GM18867 (cell line): ENCODE data around the gene RBM20.
"Not testable (repeated sequence)": the region's sequence is repeated elsewhere in the genome, so short reads cannot be mapped to it uniquely, and the experiment has no call there.

Source experiments
- ATAC-seq: cut with Tn5 transposase; IDR thresholded peaks from one replicate; pipeline ENCODE4 v1.9.1; 2021; ENCODE audit warnings: mild to moderate bottlenecking, moderate library complexity; ENCODE audit not compliant: unreplicated experiment

RBM20 gene

DNA sequence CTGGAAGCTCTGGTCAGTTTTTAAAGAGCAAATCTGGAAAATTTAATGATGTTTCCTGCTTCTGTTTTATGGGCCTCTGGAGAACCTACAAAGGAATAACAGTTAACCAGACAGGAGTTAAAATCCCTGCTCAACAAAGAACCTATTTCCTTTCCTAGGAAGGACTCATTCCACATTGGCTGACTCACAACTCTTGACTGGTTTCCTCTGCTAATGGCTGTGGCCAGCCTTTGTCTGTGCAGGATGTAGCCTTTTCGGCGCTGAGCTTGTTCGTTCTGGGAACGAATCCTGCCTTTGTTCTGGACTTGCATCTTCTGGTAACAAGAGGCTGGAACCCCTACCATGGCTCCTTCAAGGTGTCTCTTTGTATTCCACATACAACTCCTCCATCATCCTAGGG is 114.8 kb downstream of the RBM20 start:
- ATAC-seq = no peak

- ATAC-seq = no peak
Measured at GRCh38 chr10:110759523-110759922, 115.4 kb downstream of the RBM20 start.

GRCh38 chr10:110762109-110762848 is 118.1 kb downstream of the RBM20 start:
- ATAC-seq = no peak

DNA sequence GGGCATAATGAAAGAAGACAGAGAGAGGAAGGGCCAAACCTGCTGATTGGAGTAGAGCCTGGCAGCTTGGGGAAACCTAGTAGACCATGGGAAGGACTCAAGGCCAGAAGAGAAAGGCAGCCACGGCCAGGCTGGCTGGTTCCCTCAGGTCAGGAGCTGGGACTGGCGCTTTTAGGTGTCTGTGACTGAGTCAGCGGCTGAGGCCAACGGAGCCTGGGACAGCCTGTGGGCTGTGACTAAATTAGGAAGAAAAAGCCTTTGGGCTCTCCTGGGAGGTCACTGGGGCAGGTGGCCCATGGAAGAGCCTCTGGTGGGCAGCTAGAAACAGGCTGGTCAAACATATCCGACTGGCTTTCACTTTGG is 118.7 kb downstream of the RBM20 start:
- ATAC-seq = no peak

DNA sequence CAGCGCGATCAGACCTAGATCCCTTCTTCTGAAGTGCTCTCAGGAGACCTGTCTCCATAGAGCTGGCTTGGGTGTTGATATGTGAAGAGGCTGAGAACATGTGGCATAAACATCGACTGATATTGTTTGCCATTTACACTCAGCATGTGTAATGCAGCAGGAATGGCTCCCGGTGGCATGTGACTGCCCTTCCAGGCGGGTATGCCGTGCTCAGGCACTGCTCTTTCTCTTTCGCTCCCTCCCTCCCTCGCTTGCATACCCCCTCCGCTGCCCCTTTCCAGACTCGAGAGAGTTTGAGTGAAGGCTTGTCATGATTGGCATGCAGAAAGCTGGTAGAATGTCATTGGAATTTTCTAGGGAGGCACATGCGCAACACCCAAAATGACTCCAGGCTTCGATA is 120.2 kb downstream of the RBM20 start:
- no peak for ATAC-seq

DNA sequence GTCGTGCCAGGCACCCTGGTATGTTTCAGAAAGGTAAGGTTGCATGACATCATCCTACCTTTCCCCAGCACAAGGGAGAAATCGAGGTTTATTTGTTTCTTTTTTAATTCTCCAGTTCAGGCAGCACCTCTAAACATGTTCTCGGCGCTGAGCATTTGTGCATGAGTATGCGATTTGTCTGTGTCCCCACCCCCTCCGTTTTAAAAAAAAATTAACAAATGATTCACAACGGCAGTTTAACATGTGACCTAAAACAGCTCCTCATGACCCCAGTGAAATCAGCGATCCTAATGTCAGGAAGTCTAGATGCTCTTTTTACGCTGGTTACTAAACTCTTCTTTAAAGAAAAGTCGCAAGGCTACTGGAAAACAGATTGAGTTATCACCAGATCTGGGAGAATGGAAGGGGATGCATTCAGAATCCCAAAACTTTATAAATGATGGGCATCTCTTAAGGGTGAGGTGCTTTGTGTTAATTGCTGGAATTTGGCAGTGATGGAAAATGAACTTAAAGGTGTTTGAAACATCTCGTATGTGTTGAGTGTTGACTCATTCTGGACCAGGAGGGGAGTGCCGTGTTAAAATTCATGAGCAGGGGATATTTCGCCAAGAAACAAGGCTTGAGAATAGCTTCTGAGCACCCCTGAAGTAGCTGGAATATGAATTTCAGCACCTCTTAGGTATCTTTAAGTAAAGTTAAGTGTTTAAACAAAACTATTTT is 120.8 kb downstream of the RBM20 start:
- no peak for ATAC-seq

DNA sequence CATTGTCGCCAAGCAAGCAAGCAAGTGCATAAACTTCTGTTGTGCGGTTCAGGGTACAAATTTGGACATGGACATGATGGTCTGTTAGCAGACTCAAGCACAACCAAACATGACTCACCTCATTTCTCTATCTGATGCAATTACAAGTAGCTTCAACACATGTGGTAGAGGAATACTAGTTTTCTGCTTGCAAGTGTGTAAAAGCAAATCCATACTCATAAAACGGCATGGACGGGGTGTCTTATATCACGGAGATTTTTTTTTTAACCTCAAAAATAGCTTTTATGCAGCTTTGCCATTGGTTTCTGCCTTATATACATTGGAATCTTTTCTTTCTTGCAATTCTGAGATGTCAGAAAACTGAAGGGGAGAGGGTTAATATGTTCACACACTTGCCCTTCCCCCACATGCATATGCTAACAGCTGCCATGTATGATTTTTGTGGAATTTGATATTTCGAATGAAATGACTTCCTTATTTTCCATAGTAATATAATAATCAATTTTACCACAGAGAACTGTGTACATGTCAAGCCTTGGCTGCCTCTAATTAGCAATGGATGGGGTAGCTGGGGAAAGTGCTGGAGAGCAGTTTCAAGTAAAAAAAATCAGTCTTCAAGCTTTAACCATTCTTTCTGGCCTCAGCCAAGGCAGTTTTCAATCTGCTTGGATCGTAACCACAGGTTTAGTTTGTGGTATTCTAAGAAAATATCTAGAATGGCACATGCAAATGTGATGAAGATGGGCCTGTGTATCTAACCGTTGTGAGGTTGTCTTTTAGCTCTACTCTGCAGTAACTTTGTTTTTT is 121.6 kb downstream of the RBM20 start:
- peak; percentile 63 for ATAC-seq

- ATAC-seq = not testable (repeated sequence)
Measured at GRCh38 chr10:110767601-110768000, 123.5 kb downstream of the RBM20 start.

GRCh38 chr10:110770243-110770642 is 126.1 kb downstream of the RBM20 start:
- ATAC-seq = no peak

- ATAC-seq = no peak
Measured at GRCh38 chr10:110771486-110771885, 127.3 kb downstream of the RBM20 start.

- no peak for ATAC-seq
Measured at GRCh38 chr10:110771991-110772390, 127.9 kb downstream of the RBM20 start.

DNA sequence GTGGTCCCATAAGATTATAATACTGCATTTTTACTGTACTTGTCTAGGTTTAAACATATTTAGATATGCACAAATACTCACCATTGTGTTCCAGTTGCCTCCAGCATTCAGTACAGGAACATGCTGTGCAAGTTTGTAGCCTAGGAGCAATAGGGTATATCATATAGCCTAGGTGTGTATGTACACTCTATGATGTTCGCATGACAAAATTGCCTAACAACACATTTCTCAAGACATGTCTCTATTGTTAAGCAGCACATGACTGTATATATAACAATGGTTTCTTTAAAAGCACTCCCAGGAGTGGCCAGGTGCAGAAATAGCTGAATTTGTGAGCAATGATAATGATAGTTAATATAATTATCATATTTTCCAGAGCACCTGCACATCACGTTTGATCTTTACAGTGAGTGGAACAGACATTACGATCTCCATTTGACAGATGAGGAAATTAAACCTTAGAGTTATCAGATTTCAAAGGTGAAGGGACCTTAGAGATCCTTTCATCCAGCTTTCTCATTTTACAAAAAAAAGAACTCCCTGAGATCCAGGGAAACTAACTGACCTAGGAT is 128.4 kb downstream of the RBM20 start:
- no peak for ATAC-seq

GRCh38 chr10:110773693-110774068 is 129.5 kb downstream of the RBM20 start:
- ATAC-seq = no peak

GRCh38 chr10:110774069-110775019 is 130.2 kb downstream of the RBM20 start:
- peak; percentile 96 for ATAC-seq

GRCh38 chr10:110775020-110775375 is 130.9 kb downstream of the RBM20 start:
- ATAC-seq = no peak

DNA sequence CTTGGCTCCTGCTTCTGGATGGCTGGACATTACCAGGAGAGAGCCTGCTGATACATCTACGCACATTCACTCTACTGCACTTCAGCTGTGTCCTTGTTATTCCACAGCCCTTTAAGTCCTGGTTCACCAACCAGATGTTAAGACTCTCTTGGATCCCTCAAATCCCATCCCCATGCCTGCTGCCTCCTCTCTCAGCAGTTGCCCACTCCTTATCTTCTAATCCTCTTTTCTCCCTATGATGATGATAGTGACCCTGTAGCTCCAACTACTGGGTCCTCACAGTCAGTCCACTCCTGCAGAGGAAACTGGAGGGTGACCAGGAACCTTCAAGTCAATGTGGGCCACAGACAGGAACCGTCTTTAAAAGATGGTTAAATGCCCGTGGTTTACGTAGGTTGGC is 131.3 kb downstream of the RBM20 start:
- ATAC-seq = no peak

GRCh38 chr10:110777017-110777416 is 132.9 kb downstream of the RBM20 start:
- ATAC-seq = no peak

DNA sequence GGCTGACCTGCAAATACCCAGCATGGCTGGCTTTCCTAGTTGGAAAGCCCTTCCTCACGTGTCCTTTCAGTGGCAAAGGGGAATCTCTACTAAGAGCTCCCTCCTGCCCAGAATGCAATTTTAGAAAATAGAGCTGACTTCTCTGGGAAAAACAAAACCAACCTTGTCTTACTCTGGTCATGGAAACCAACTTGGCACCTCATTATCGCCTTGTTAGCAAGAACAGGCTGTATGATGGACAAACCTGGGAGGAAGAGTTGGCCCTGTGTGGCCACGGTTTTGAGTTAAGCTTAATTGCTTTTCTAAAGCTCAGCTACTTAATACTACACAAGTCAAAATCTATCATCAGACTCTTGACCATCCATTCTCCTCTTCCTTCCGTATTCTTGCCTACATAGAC is 133.5 kb downstream of the RBM20 start:
- ATAC-seq = no peak

DNA sequence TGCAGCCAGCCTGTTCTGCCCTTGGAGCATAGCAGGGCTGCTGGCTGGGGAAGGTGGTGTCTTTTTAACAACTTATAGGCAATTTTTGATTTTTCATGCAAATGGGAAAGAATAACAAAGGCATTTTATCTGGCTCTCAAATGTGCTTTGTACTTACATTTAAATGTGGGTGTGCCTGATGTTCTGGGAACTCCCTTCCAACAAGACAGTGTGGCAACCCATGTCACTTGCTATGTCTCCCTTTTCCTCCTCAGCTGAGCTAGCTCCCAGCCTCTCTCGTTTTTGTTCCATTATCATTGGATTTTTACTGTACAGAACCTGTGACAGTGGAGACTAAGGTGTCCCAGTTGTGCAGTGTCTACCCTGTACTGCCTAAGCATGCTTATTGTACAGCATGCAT is 134.1 kb downstream of the RBM20 start:
- ATAC-seq = no peak

- no peak for ATAC-seq
Measured at GRCh38 chr10:110779489-110779888, 135.4 kb downstream of the RBM20 start.
